K562 (cell line): ENCODE measurements around the gene C1R. TPM values are rescaled to one million over a fixed set of nuclear protein-coding genes. Genes with fewer than 3 reads are reported as not detected.

Experiments used
- ATAC-seq: fragments of 200-7000 bp; cut with Tn5 transposase; 3 replicates; pipeline ENCODE4 v1.9.1; 2020; ENCODE audit warnings: moderate library complexity
- BruUV-seq: library from RNA; stranded (reverse); fragments of 400-500 nt; replicated peaks from 2 replicates; lab custom pipeline; 2021; lab: Mats Ljungman, UMichigan
- CTCF ChIA-PET: fragments of 300-600 bp; formaldehyde crosslinking; extraction: SDS; loops from one replicate; lab custom pipeline; 2021; ENCODE audit warnings: low intra/inter-chr PET ratio; lab: Yijun Ruan, JAX
- POLR2A ChIA-PET: fragments of 300-600, 350-650 bp; sonication (Branson Sonifier 250); formaldehyde crosslinking; extraction: SDS; loops from one replicate; lab custom pipeline; 2021; ENCODE audit warnings: antibody characterized with exemption, inconsistent platforms; lab: Yijun Ruan, JAX
- DNase-seq, 4 experiments: peaks; one replicate each; pipeline versions ENCODE4 v3.0.0 to v3.0.0-alpha.2; 2011 to 2018; ENCODE audit warnings: low spot score in 3 of 4, mixed read lengths in 3 of 4; ENCODE audit errors: extremely low read depth in 1 of 4
- FAIRE-seq: peaks from 2 replicates; lab custom pipeline; 2011; peaks lifted over from hg19 to GRCh38; lab: Jason Lieb, UNC
- H2AFZ ChIP-seq: 2 replicates; pipeline ENCODE4 v1.6.0; 2011; ENCODE audit warnings: low read depth, low read length, control low read depth, inconsistent platforms
- H3K27ac ChIP-seq: fragments of 200-600 bp; 3 replicates; pipeline ENCODE4 v1.8.0; 2011; ENCODE audit warnings: low read depth, mild to moderate bottlenecking, control low read depth, inconsistent platforms, low read length, moderate library complexity, mixed read lengths; ENCODE audit errors: extremely low read depth
- H3K27me3 ChIP-seq, 2 experiments: fragments of 300-600 bp in 1 of 2; 2 replicates in 1 of 2; 3 replicates in 1 of 2; pipeline versions ENCODE4 v1.6.0 to v1.8.0; 2011; ENCODE audit warnings: inconsistent platforms in 2 of 2, low read length in 2 of 2, mild to moderate bottlenecking in 1 of 2, mixed read lengths in 1 of 2, moderate library complexity in 1 of 2; ENCODE audit not compliant: control insufficient read depth in 2 of 2, insufficient read depth in 2 of 2
- H3K36me3 ChIP-seq: fragments of 300-600 bp; 3 replicates; pipeline ENCODE4 v1.8.0; 2011; ENCODE audit warnings: mild to moderate bottlenecking, low read length, inconsistent platforms; ENCODE audit not compliant: control insufficient read depth, insufficient read depth
- H3K4me1 ChIP-seq, 2 experiments: fragments of 200-600 bp in 1 of 2; replicated peaks in 1 of 2; 2 replicates in 1 of 2; 3 replicates in 1 of 2; pipeline versions ENCODE4 v1.5.1 to v1.8.0; 2011; ENCODE audit warnings: inconsistent platforms in 2 of 2, low read length in 2 of 2, mild to moderate bottlenecking in 1 of 2, mixed read lengths in 1 of 2, moderate library complexity in 1 of 2; ENCODE audit not compliant: control insufficient read depth in 2 of 2, insufficient read depth in 2 of 2
- H3K4me2 ChIP-seq: 2 replicates; pipeline ENCODE4 v1.6.1; 2011; ENCODE audit warnings: low read length, control low read depth, inconsistent platforms, mixed read lengths; ENCODE audit not compliant: insufficient read depth
- H3K4me3 ChIP-seq: fragments of 200-600 bp; sonication (generic), shearing (Covaris generic); 2 replicates; pipeline ENCODE4 v1.5.1; 2016; ENCODE audit warnings: control low read depth, inconsistent platforms
- H3K79me2 ChIP-seq: fragments of 200-600 bp; 3 replicates; pipeline ENCODE4 v1.8.0; 2011; ENCODE audit warnings: low read length, inconsistent platforms; ENCODE audit not compliant: control insufficient read depth, insufficient read depth
- H3K9ac ChIP-seq, 2 experiments: 2 replicates each; pipeline versions ENCODE4 v1.6.0 to v1.6.1; 2011; ENCODE audit warnings: low read depth in 2 of 2, low read length in 2 of 2, control low read depth in 1 of 2, inconsistent platforms in 1 of 2, mild to moderate bottlenecking in 1 of 2, mixed read lengths in 1 of 2; ENCODE audit not compliant: insufficient read depth in 1 of 2
- H3K9me1 ChIP-seq: one replicate; pipeline ENCODE4 v1.6.0; 2011; ENCODE audit warnings: inconsistent platforms, mild to moderate bottlenecking, low read length, moderate library complexity; ENCODE audit not compliant: control insufficient read depth, insufficient read depth
- H3K9me3 ChIP-seq: replicated peaks from 2 replicates; pipeline ENCODE4 v1.5.1; 2011; ENCODE audit warnings: low read depth, low read length, inconsistent platforms; ENCODE audit not compliant: control insufficient read depth, insufficient read depth
- H4K20me1 ChIP-seq: replicated peaks from 2 replicates; pipeline ENCODE4 v1.6.1; 2011; ENCODE audit warnings: low read length, inconsistent platforms, mixed read lengths; ENCODE audit not compliant: control insufficient read depth, insufficient read depth
- CTCFL ChIP-seq: IDR thresholded peaks from 2 replicates; pipeline ENCODE4 v1.6.1; 2011; ENCODE audit warnings: borderline replicate concordance, low read depth, mild to moderate bottlenecking, moderate library complexity, low read length; ENCODE audit not compliant: insufficient read depth, poor library complexity, severe bottlenecking
- ESRRA ChIP-seq: fragments of 450-650 bp; IDR thresholded peaks from 2 replicates; pipeline ENCODE4 v1.6.1; 2014; ENCODE audit warnings: low read depth, mild to moderate bottlenecking, moderate library complexity, borderline replicate concordance
- HLTF ChIP-seq: fragments of 450-650 bp; IDR thresholded peaks from 2 replicates; pipeline ENCODE4 v1.6.1; 2016
- JUNB ChIP-seq: fragments of 450-650 bp; formaldehyde crosslinking; conservative IDR thresholded peaks from 2 replicates; pipeline ENCODE4 v1.4.0; 2020; ENCODE audit warnings: mild to moderate bottlenecking
- OTX1 ChIP-seq: fragments of 450-650 bp; formaldehyde crosslinking; IDR thresholded peaks from 2 replicates; pipeline ENCODE4 v1.4.0; 2022; ENCODE audit warnings: mild to moderate bottlenecking
- SRSF1 ChIP-seq: fragments of 200-400 bp; formaldehyde crosslinking; IDR thresholded peaks from 2 replicates; pipeline ENCODE4 v1.6.1; 2017; ENCODE audit warnings: mild to moderate bottlenecking, low read depth, low read length, moderate library complexity
- WGBS: fragments of 100-300 bp; shearing (Covaris generic); methylation state at CpG from one replicate; pipeline ENCODE4 v1.1.6; 2016; ENCODE audit warnings: low coverage, mixed read lengths; ENCODE audit not compliant: insufficient coverage; ENCODE audit errors: missing lambda C conversion rate; 5-methylcytosine and 5-hydroxymethylcytosine counted together
- in situ Hi-C: fragments of 300-500 bp; cut with MboI; formaldehyde crosslinking; loops from 4 replicates; pipeline ENCODE4 v1.15.0; 2018; ENCODE audit warnings: inconsistent platforms, mixed read lengths
- intact Hi-C: fragments of 100-400 bp; cut with micrococcal nuclease; formaldehyde crosslinking; loops from 2 replicates; pipeline ENCODE4 v1.14.2; 2022
- polyA plus RNA-seq, 8 experiments: library from polyadenylated mRNA; depleted of rRNA in 4 of 8; stranded (reverse) in 5 of 8; unstranded in 3 of 8; fragments of >200 nt; fragmentation: Nextera tagmentation in 2 of 8; fragmentation: Illumina TruSeq in 1 of 8; extraction: Ambion mirVana in 2 of 8; extraction: Trizol in 1 of 8; gene quantifications; 2 replicates each; pipeline versions ENCODE4 v1.2.1 to v1.2.3, GENCODE V29; 2011 to 2014; ENCODE audit warnings: inconsistent platforms in 1 of 8, missing spikeins in 1 of 8
- total RNA-seq, 7 experiments: library from RNA; depleted of rRNA in 6 of 7; stranded (reverse); fragments of >200 nt in 6 of 7; fragmentation: Illumina TruSeq in 2 of 7; extraction: Trizol in 2 of 7; gene quantifications; 2 replicates each; pipeline versions ENCODE4 v1.2.1 to v1.2.3, GENCODE V29; 2011 to 2021; ENCODE audit warnings: low replicate concordance in 1 of 7
- TF ChIP-seq, protein P1 (sequence below): fragments of 450-650 bp; IDR thresholded peaks from 2 replicates; pipeline ENCODE4 v1.6.1; 2016

Gene C1R
- total and polyA plus RNA-seq, 9 of the 15 experiments (the other 6 are each of a cell fraction or from before 2014, with no cell fraction given), result 0.07 to 1.0 (median 0.33) TPM; not detected in 1

DNA sequence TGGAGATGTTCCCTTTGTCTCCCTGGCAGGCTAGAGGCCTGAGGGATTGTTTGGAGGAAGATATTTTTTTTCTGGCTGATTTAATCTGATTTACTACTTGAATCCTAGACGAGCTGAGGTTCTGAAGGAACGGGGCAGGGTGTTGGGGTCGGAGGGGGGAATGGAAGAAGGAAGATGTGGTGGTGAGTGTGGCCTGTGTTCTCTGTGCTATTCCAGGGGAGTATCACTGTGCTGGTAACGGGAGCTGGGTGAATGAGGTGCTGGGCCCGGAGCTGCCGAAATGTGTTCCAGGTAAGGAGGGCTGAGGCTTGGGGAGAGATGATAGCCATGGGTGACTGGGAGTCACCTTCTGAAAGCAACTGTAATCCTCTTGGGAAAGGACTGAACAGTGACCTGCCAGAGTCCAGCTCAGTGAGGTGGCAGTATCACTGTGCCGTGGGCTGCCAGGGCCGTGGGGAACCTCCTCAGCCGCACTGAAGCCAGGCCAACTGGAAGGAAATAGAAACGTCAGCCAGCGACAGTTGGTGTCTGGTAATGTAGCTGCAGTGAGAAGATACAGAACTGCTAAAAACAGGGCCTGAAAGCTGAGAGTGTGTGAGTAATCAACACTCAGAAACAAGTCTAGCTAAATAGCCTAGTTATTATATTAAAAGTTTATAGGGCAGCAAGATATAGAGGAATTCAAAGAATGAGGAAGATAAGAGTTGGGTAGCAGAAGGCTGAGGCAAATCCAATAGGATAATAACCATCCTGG lies 23.8 kb downstream of the C1R start (continued):
- TF ChIP-seq, protein P1, sequence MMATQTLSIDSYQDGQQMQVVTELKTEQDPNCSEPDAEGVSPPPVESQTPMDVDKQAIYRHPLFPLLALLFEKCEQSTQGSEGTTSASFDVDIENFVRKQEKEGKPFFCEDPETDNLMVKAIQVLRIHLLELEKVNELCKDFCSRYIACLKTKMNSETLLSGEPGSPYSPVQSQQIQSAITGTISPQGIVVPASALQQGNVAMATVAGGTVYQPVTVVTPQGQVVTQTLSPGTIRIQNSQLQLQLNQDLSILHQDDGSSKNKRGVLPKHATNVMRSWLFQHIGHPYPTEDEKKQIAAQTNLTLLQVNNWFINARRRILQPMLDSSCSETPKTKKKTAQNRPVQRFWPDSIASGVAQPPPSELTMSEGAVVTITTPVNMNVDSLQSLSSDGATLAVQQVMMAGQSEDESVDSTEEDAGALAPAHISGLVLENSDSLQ, result no peak
- TF ChIP-seq SRSF1 (no peak), ESRRA (no peak)

DNA sequence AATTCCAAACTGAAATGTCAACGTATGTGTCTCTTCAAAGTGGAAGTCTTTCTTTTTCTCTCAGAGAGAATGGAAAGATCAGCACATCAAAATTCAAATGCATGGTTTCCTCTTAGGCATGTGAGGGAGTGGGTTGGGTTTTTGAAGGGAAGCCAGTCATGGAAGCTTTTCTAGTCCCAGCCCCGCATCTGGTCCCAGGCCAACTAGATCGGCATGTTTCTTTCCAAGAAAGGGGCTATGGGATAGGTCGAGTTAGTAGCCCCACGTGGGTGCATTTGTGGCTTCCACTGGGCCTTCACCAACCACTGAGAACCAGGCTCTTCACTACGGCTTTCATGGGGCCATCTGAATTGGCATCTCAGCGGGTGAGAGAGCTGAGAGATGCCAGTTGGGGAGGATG lies 25.1 kb downstream of the C1R start:
- ATAC-seq, result no peak
- no peaks in the 10 kb centered on the region for H4K20me1 ChIP-seq
- H3K79me2 ChIP-seq, result no peaks in the 10 kb centered on the region
- no TSS peak for BruUV-seq
- TF ChIP-seq OTX1 (CRISPR knock-in tag) (no peak), HLTF (no peak), JUNB (CRISPR knock-in tag) (no peak), CTCFL (no peak)
- TF ChIP-seq, all 486 proteins: peak for 0
- peaks cover 5 to 14% of the 10 kb centered on the region in 2 experiments; a peak in 3 of 5 replicates for H3K4me1 ChIP-seq
- H2AFZ ChIP-seq, result no peak overlapping the region
- in situ Hi-C loops, result no loop called here
- intact Hi-C loops, result no loop called here
- no peak overlapping the region for H3K27ac ChIP-seq
- FAIRE-seq (no peak), DNase-seq (no peak)
- POLR2A ChIA-PET, result interaction anchor here (0.5 to 0.7 kb wide), 3 partner anchors 9 to 107 kb away, joined by 3 to 4 read pairs (median 3); no protein-coding TSS in a partner anchor
- H3K9ac ChIP-seq, result no peak overlapping the region
- H3K4me3 ChIP-seq, result no peak overlapping the region
- WGBS, result 40% methylated on average over 5 of the region's 7 CpGs
- CTCF ChIA-PET, result no interaction called here
- H3K36me3 ChIP-seq, result no peaks in the 10 kb centered on the region
- H3K4me2 ChIP-seq, result no peak overlapping the region
- no peaks in the 10 kb centered on the region for H3K27me3 ChIP-seq
- H3K9me3 ChIP-seq, result no peaks in the 10 kb centered on the region
- H3K9me1 ChIP-seq, result no peaks in the 10 kb centered on the region
